PC-9 (cell line): ENCODE data around the gene MFSD6. TPM values are rescaled to one million over a fixed set of nuclear protein-coding genes. Genes with fewer than 3 reads are reported as not detected.

Source experiments
- BruUV-seq: library from RNA; stranded (reverse); fragments of 400-500 nt; replicated peaks from 2 replicates; lab custom pipeline; 2021; lab: Mats Ljungman, UMichigan
- CTCF ChIA-PET: fragments of 300-600 bp; sonication (Branson Sonifier 250); formaldehyde crosslinking; loops from one replicate; lab custom pipeline; 2022; ENCODE audit warnings: antibody characterized with exemption; lab: Charles Lee
- POLR2A ChIA-PET: fragments of 300-600 bp; sonication (Branson Sonifier 250); formaldehyde crosslinking; loops from one replicate; lab custom pipeline; 2022; ENCODE audit warnings: antibody characterized with exemption; ENCODE audit not compliant: unreplicated experiment; lab: Charles Lee
- DNase-seq, 2 experiments: peaks; one replicate each; pipeline versions ENCODE4 v3.0.0 to v3.0.0-alpha.2; 2015 to 2022; ENCODE audit warnings: mixed read lengths in 1 of 2
- H2AFZ ChIP-seq: fragments of 200-600 bp; sonication (generic); 2 replicates; pipeline ENCODE4 v1.8.1; 2017; ENCODE audit warnings: antibody characterized with exemption
- H3F3A ChIP-seq: fragments of 200-600 bp; sonication (generic); 2 replicates; pipeline ENCODE4 v1.8.1; 2017; ENCODE audit warnings: antibody characterized with exemption, mild to moderate bottlenecking, low read depth; ENCODE audit not compliant: insufficient read depth
- H3K27ac ChIP-seq: fragments of 200-600 bp; sonication (generic); 2 replicates; pipeline ENCODE4 v1.6.1; 2016; ENCODE audit warnings: mixed run types
- H3K27me3 ChIP-seq: fragments of 200-600 bp; sonication (generic); 2 replicates; pipeline ENCODE4 v1.6.1; 2016; ENCODE audit warnings: low read depth, mixed run types; ENCODE audit not compliant: insufficient read depth
- H3K36me3 ChIP-seq: fragments of 200-600 bp; sonication (generic); 2 replicates; pipeline ENCODE4 v1.6.1; 2016; ENCODE audit warnings: low read depth, mixed run types
- H3K4me1 ChIP-seq: fragments of 200-600 bp; sonication (generic); replicated peaks from 2 replicates; pipeline ENCODE4 v1.6.1; 2016; ENCODE audit warnings: mixed run types; ENCODE audit not compliant: insufficient read depth
- H3K4me2 ChIP-seq: fragments of 200-600 bp; sonication (generic); 2 replicates; pipeline ENCODE4 v1.6.1; 2017; ENCODE audit warnings: mixed run types
- H3K4me3 ChIP-seq: fragments of 200-600 bp; sonication (generic); 2 replicates; pipeline ENCODE4 v1.6.1; 2016; ENCODE audit warnings: mixed run types
- H3K79me2 ChIP-seq: fragments of 200-600 bp; sonication (generic); 2 replicates; pipeline ENCODE4 v1.6.1; 2017; ENCODE audit warnings: low read depth, mixed run types
- H3K9me2 ChIP-seq: fragments of 200-600 bp; sonication (generic); 2 replicates; pipeline ENCODE4 v1.8.1; 2017; ENCODE audit warnings: mild to moderate bottlenecking; ENCODE audit not compliant: insufficient read depth
- H3K9me3 ChIP-seq: fragments of 200-600 bp; sonication (generic); 2 replicates; pipeline ENCODE4 v1.8.1; 2016; ENCODE audit warnings: low read depth; ENCODE audit not compliant: insufficient read depth
- H4K20me1 ChIP-seq: fragments of 200-600 bp; sonication (generic); 2 replicates; pipeline ENCODE4 v1.8.1; 2017; ENCODE audit not compliant: insufficient read depth
- EZH2 ChIP-seq: fragments of 200-600 bp; sonication (generic); IDR thresholded peaks from 2 replicates; pipeline ENCODE4 v1.8.0; 2017; ENCODE audit warnings: antibody characterized with exemption, low read depth
- intact Hi-C: fragments of 100-400 bp; cut with micrococcal nuclease; formaldehyde crosslinking; loops from one replicate; pipeline ENCODE4 v1.10.0; 2022; ENCODE audit not compliant: unreplicated experiment
- total RNA-seq: library from RNA; stranded (reverse); gene quantifications from 2 replicates; pipeline ENCODE4 v1.2.3, GENCODE V29; 2021
- TF ChIP-seq, protein P1 (sequence below): fragments of 200-600 bp; sonication (generic); conservative IDR thresholded peaks from 2 replicates; pipeline ENCODE4 v1.6.1; 2017; ENCODE audit warnings: mixed run types, antibody characterized with exemption, mild to moderate bottlenecking, moderate library complexity

MFSD6 gene
- total RNA-seq, 1 experiment from 2014 or later: 15.6 TPM

DNA sequence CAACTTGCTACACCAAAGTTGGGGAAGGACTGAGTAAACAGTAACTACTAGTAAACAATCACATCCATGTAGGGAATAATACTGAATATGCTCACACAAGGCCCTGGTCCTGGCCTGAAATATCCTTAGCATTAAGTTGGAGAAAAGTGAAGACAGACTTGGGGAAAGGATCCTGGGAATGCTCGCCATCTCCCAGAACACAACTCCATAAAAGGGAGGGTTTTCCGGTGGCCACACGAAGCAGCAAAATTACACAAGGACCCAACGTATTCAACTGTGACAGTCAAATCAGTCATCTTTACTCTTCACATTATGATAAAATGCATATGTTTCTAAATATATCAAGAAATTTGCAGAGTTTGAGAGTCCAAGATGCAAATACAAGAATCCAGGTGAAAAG, 119.1 kb downstream of the MFSD6 start:
- POLR2A ChIA-PET: no interaction called here
- no peaks in the 10 kb centered on the region for H3K9me2 ChIP-seq

DNA sequence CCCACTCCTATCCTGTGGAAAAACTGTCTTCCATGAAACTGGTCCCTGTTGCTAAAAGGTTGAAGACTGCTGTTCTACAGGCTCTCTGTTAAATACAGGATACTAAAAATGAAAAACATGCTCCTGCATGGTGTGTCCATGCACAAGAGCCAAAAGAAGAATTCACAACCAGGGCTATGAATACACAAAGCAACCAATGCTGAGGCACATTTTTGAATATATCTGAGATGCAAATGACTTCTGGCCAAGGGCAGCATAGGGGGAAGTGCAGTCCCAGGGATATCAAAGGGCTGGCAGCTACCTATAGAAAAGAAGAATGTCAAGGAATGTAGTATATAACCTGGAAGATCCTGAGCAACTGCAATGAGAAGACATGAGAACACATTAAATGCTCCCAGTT, 119.8 kb downstream of the MFSD6 start:
- Histone ChIP-seq H3K4me2 (no peak overlapping the region), H2AFZ (no peak overlapping the region), H3K9me3 (no peaks in the 10 kb centered on the region), H3K4me1 (peaks cover 18% of the 10 kb centered on the region), H3K9me2 (no peaks in the 10 kb centered on the region), H3K79me2 (no peaks in the 10 kb centered on the region), H3K36me3 (no peaks in the 10 kb centered on the region), H4K20me1 (no peaks in the 10 kb centered on the region), H3K4me3 (no peak overlapping the region), H3F3A (no peaks in the 10 kb centered on the region), H3K27ac (no peak overlapping the region), H3K27me3 (no peaks in the 10 kb centered on the region)
- DNase-seq: no peak
- ChIA-PET POLR2A (no interaction called here), CTCF (no interaction called here)
- intact Hi-C loops: no loop called here
- TF ChIP-seq EZH2: no peak
- TF ChIP-seq, protein P1, sequence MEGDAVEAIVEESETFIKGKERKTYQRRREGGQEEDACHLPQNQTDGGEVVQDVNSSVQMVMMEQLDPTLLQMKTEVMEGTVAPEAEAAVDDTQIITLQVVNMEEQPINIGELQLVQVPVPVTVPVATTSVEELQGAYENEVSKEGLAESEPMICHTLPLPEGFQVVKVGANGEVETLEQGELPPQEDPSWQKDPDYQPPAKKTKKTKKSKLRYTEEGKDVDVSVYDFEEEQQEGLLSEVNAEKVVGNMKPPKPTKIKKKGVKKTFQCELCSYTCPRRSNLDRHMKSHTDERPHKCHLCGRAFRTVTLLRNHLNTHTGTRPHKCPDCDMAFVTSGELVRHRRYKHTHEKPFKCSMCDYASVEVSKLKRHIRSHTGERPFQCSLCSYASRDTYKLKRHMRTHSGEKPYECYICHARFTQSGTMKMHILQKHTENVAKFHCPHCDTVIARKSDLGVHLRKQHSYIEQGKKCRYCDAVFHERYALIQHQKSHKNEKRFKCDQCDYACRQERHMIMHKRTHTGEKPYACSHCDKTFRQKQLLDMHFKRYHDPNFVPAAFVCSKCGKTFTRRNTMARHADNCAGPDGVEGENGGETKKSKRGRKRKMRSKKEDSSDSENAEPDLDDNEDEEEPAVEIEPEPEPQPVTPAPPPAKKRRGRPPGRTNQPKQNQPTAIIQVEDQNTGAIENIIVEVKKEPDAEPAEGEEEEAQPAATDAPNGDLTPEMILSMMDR: no peak
- no TSS peak for BruUV-seq

More for the DNA sequence above, 119.1 kb downstream of the MFSD6 start:
- no peaks in the 10 kb centered on the region for H3K79me2 ChIP-seq
- no TSS peak for BruUV-seq
- H3K4me2 ChIP-seq: no peak overlapping the region
- TF ChIP-seq, protein P1: no peak
- no peak for TF ChIP-seq EZH2
- intact Hi-C loops: no loop called here
- H3K4me1 ChIP-seq: peaks cover 18% of the 10 kb centered on the region
- H3K27me3 ChIP-seq: no peaks in the 10 kb centered on the region
- no peaks in the 10 kb centered on the region for H3K9me3 ChIP-seq
- H3K36me3 ChIP-seq: no peaks in the 10 kb centered on the region
- H3K4me3 ChIP-seq: no peak overlapping the region
- DNase-seq: no peak
- no peaks in the 10 kb centered on the region for H4K20me1 ChIP-seq
- H3K27ac ChIP-seq: no peak overlapping the region
- CTCF ChIA-PET: no interaction called here
- no peak overlapping the region for H2AFZ ChIP-seq
- H3F3A ChIP-seq: no peaks in the 10 kb centered on the region

DNA sequence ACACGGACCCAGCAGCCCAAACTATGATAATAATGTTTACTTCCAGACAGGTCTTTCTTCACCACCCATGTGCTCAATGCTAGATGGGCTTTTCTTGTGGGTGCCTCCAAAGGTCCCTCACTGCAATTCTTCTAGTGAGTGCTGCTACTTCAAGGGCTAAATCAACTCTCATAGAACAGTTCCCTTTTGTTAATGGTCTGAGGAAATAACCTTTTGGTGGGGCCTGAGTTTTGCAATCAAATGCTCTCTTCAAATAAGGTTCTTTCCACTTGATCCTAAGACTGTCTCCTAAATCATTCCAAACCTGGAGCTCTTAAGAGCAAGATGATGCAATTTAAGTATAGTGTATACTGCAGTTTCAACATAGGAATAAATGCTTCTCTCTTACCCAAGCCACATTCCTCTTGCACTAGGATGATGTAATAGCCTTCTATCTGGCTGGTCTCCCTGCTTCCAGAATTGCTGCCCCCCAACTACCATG, 120.4 kb downstream of the MFSD6 start:
- Histone ChIP-seq H2AFZ (no peak overlapping the region), H3K9me3 (no peaks in the 10 kb centered on the region), H4K20me1 (no peaks in the 10 kb centered on the region), H3K36me3 (no peaks in the 10 kb centered on the region), H3F3A (no peaks in the 10 kb centered on the region), H3K4me3 (no peak overlapping the region), H3K27me3 (no peaks in the 10 kb centered on the region), H3K4me1 (peaks cover 20% of the 10 kb centered on the region), H3K9me2 (no peaks in the 10 kb centered on the region), H3K27ac (peak overlapping the region; percentile 26; the same call in 1 of the 2 replicates), H3K79me2 (no peaks in the 10 kb centered on the region), H3K4me2 (no peak overlapping the region)
- ChIA-PET POLR2A (no interaction called here), CTCF (no interaction called here)
- TF ChIP-seq, protein P1: no peak
- no peak for TF ChIP-seq EZH2
- intact Hi-C loops: no loop called here
- BruUV-seq: no TSS peak
- DNase-seq: peak in 1 of 2 experiments; percentile 37
